Activated naive CD8-positive, alpha-beta T cell treated with anti-CD3 and anti-CD28 coated beads for 36 hours (primary cell): ENCODE results near the gene SLC9A9. TPM values are rescaled to one million over a fixed set of nuclear protein-coding genes. Genes with fewer than 3 reads are reported as not detected.

Source experiments
- DNase-seq: peaks from one replicate; pipeline ENCODE4 v3.0.0; 2021
- H3K27ac Mint-ChIP-seq: one replicate; pipeline ENCODE4 v1.8.0; 2022; ENCODE audit warnings: mild to moderate bottlenecking, moderate library complexity, mixed read lengths
- H3K27me3 Mint-ChIP-seq: one replicate; pipeline ENCODE4 v1.8.0; 2022; ENCODE audit warnings: mild to moderate bottlenecking, mixed read lengths
- H3K36me3 Mint-ChIP-seq: one replicate; pipeline ENCODE4 v1.8.0; 2021; ENCODE audit warnings: mild to moderate bottlenecking, mixed read lengths
- H3K4me1 Mint-ChIP-seq: one replicate; pipeline ENCODE4 v1.8.0; 2021; ENCODE audit warnings: mixed read lengths
- H3K4me3 Mint-ChIP-seq: one replicate; pipeline ENCODE4 v1.8.0; 2022; ENCODE audit warnings: mild to moderate bottlenecking, moderate library complexity, mixed read lengths
- H3K9me3 Mint-ChIP-seq: one replicate; pipeline ENCODE4 v1.8.0; 2022; ENCODE audit warnings: mixed read lengths
- total RNA-seq, 2 experiments: library from RNA; stranded (reverse); gene quantifications; one replicate each; pipeline ENCODE4 v1.2.3, GENCODE V29; 2021

The SLC9A9 gene
- total RNA-seq, 2 experiments from 2014 or later, result 2.1 to 2.3 TPM

- no peaks in the 10 kb centered on the region for H3K4me1 Mint-ChIP-seq
- no peak for DNase-seq
Observed at GRCh38 chr3:143247073-143247472, 601.2 kb downstream of the SLC9A9 start.

GRCh38 chr3:143245692-143246091, 602.6 kb downstream of the SLC9A9 start:
- H3K36me3 Mint-ChIP-seq, result no peaks in the 10 kb centered on the region
- H3K4me3 Mint-ChIP-seq, result no peak overlapping the region
- H3K9me3 Mint-ChIP-seq, result no peaks in the 10 kb centered on the region
- no peaks in the 10 kb centered on the region for H3K27me3 Mint-ChIP-seq
- H3K4me1 Mint-ChIP-seq, result peaks cover 2% of the 10 kb centered on the region
- H3K27ac Mint-ChIP-seq, result no peak overlapping the region
- DNase-seq, result no peak

More at GRCh38 chr3:143247073-143247472, 601.2 kb downstream of the SLC9A9 start:
- Mint-ChIP-seq H3K27ac (no peak overlapping the region), H3K4me3 (no peak overlapping the region), H3K9me3 (no peaks in the 10 kb centered on the region), H3K27me3 (no peaks in the 10 kb centered on the region), H3K36me3 (no peaks in the 10 kb centered on the region)

GRCh38 chr3:143244516-143245063, 603.7 kb downstream of the SLC9A9 start:
- Mint-ChIP-seq H3K27ac (no peak overlapping the region), H3K4me3 (no peak overlapping the region), H3K27me3 (no peaks in the 10 kb centered on the region), H3K9me3 (no peaks in the 10 kb centered on the region), H3K4me1 (peaks cover 5% of the 10 kb centered on the region), H3K36me3 (no peaks in the 10 kb centered on the region)
- DNase-seq, result no peak

- H3K27me3 Mint-ChIP-seq, result no peaks in the 10 kb centered on the region
- H3K4me3 Mint-ChIP-seq, result no peak overlapping the region
Observed at GRCh38 chr3:143243686-143244085, 604.6 kb downstream of the SLC9A9 start.

GRCh38 chr3:143242691-143243090, 605.6 kb downstream of the SLC9A9 start:
- H3K9me3 Mint-ChIP-seq, result peaks cover 4% of the 10 kb centered on the region
- no peaks in the 10 kb centered on the region for H3K27me3 Mint-ChIP-seq
- no peak overlapping the region for H3K4me3 Mint-ChIP-seq
- no peak overlapping the region for H3K27ac Mint-ChIP-seq
- peaks cover 5% of the 10 kb centered on the region for H3K4me1 Mint-ChIP-seq
- H3K36me3 Mint-ChIP-seq, result peaks cover 3% of the 10 kb centered on the region
- DNase-seq, result no peak

More at GRCh38 chr3:143243686-143244085, 604.6 kb downstream of the SLC9A9 start:
- Mint-ChIP-seq H3K36me3 (no peaks in the 10 kb centered on the region), H3K9me3 (peaks cover 4% of the 10 kb centered on the region), H3K27ac (no peak overlapping the region), H3K4me1 (peaks cover 5% of the 10 kb centered on the region)
- DNase-seq, result no peak

- peaks cover 6% of the 10 kb centered on the region for H3K4me1 Mint-ChIP-seq
Observed at GRCh38 chr3:143242101-143242500, 606.2 kb downstream of the SLC9A9 start.

GRCh38 chr3:143241481-143241951, 606.8 kb downstream of the SLC9A9 start:
- H3K4me3 Mint-ChIP-seq, result no peak overlapping the region
- no peaks in the 10 kb centered on the region for H3K27me3 Mint-ChIP-seq
- DNase-seq, result no peak
- no peak overlapping the region for H3K27ac Mint-ChIP-seq
- peaks cover 8% of the 10 kb centered on the region for H3K4me1 Mint-ChIP-seq
- peaks cover 8% of the 10 kb centered on the region for H3K36me3 Mint-ChIP-seq
- H3K9me3 Mint-ChIP-seq, result peaks cover 6% of the 10 kb centered on the region

More at GRCh38 chr3:143242101-143242500, 606.2 kb downstream of the SLC9A9 start:
- Mint-ChIP-seq H3K27ac (no peak overlapping the region), H3K9me3 (peaks cover 6% of the 10 kb centered on the region), H3K27me3 (no peaks in the 10 kb centered on the region), H3K4me3 (no peak overlapping the region), H3K36me3 (peaks cover 5% of the 10 kb centered on the region)
- DNase-seq, result no peak

GRCh38 chr3:143240886-143241285, 607.4 kb downstream of the SLC9A9 start:
- H3K9me3 Mint-ChIP-seq, result peaks cover 11% of the 10 kb centered on the region
- no peak for DNase-seq

GRCh38 chr3:143239031-143239430, 609.2 kb downstream of the SLC9A9 start:
- peaks cover 11% of the 10 kb centered on the region for H3K9me3 Mint-ChIP-seq
- H3K4me1 Mint-ChIP-seq, result peaks cover 8% of the 10 kb centered on the region
- peaks cover 9% of the 10 kb centered on the region for H3K36me3 Mint-ChIP-seq
- H3K27ac Mint-ChIP-seq, result no peak overlapping the region
- no peak overlapping the region for H3K4me3 Mint-ChIP-seq
- H3K27me3 Mint-ChIP-seq, result no peaks in the 10 kb centered on the region
- DNase-seq, result no peak

More at GRCh38 chr3:143240886-143241285, 607.4 kb downstream of the SLC9A9 start:
- no peak overlapping the region for H3K27ac Mint-ChIP-seq
- H3K36me3 Mint-ChIP-seq, result peaks cover 9% of the 10 kb centered on the region
- H3K4me1 Mint-ChIP-seq, result peaks cover 8% of the 10 kb centered on the region
- H3K4me3 Mint-ChIP-seq, result no peak overlapping the region
- H3K27me3 Mint-ChIP-seq, result no peaks in the 10 kb centered on the region

- H3K4me3 Mint-ChIP-seq, result no peak overlapping the region
- no peak overlapping the region for H3K27ac Mint-ChIP-seq
- H3K4me1 Mint-ChIP-seq, result peaks cover 8% of the 10 kb centered on the region
Observed at GRCh38 chr3:143237077-143237627, 611.1 kb downstream of the SLC9A9 start.

GRCh38 chr3:143236226-143236964, 611.9 kb downstream of the SLC9A9 start:
- Mint-ChIP-seq H3K27ac (no peak overlapping the region), H3K4me1 (peaks cover 8% of the 10 kb centered on the region), H3K4me3 (no peak overlapping the region), H3K27me3 (no peaks in the 10 kb centered on the region), H3K9me3 (peaks cover 12% of the 10 kb centered on the region), H3K36me3 (peaks cover 9% of the 10 kb centered on the region)
- DNase-seq, result no peak

More at GRCh38 chr3:143237077-143237627, 611.1 kb downstream of the SLC9A9 start:
- Mint-ChIP-seq H3K9me3 (peaks cover 12% of the 10 kb centered on the region), H3K36me3 (peaks cover 9% of the 10 kb centered on the region), H3K27me3 (no peaks in the 10 kb centered on the region)
- no peak for DNase-seq

- H3K4me1 Mint-ChIP-seq, result peaks cover 7% of the 10 kb centered on the region
- peaks cover 12% of the 10 kb centered on the region for H3K9me3 Mint-ChIP-seq
- H3K27ac Mint-ChIP-seq, result no peak overlapping the region
- peaks cover 9% of the 10 kb centered on the region for H3K36me3 Mint-ChIP-seq
- no peaks in the 10 kb centered on the region for H3K27me3 Mint-ChIP-seq
- no peak overlapping the region for H3K4me3 Mint-ChIP-seq
- DNase-seq, result no peak
Observed at GRCh38 chr3:143235614-143236204, 612.6 kb downstream of the SLC9A9 start.

GRCh38 chr3:143234526-143234925, 613.7 kb downstream of the SLC9A9 start:
- Mint-ChIP-seq H3K9me3 (peaks cover 12% of the 10 kb centered on the region), H3K27ac (no peak overlapping the region), H3K4me3 (no peak overlapping the region), H3K4me1 (peaks cover 4% of the 10 kb centered on the region), H3K36me3 (peaks cover 9% of the 10 kb centered on the region), H3K27me3 (no peaks in the 10 kb centered on the region)
- DNase-seq, result no peak

GRCh38 chr3:143232981-143233380, 615.3 kb downstream of the SLC9A9 start:
- H3K27ac Mint-ChIP-seq, result no peak overlapping the region
- DNase-seq, result no peak
- H3K4me3 Mint-ChIP-seq, result no peak overlapping the region
- no peaks in the 10 kb centered on the region for H3K27me3 Mint-ChIP-seq
- H3K36me3 Mint-ChIP-seq, result peaks cover 6% of the 10 kb centered on the region
- H3K9me3 Mint-ChIP-seq, result peaks cover 7% of the 10 kb centered on the region
- H3K4me1 Mint-ChIP-seq, result peaks cover 4% of the 10 kb centered on the region

- Mint-ChIP-seq H3K4me1 (no peaks in the 10 kb centered on the region), H3K36me3 (no peaks in the 10 kb centered on the region), H3K4me3 (no peak overlapping the region), H3K9me3 (peaks cover 1% of the 10 kb centered on the region), H3K27me3 (no peaks in the 10 kb centered on the region), H3K27ac (no peak overlapping the region)
- no peak for DNase-seq
Observed at GRCh38 chr3:143228405-143228804, 619.9 kb downstream of the SLC9A9 start.
